ENCODE measurements around the gene SLC6A6.

DNA sequence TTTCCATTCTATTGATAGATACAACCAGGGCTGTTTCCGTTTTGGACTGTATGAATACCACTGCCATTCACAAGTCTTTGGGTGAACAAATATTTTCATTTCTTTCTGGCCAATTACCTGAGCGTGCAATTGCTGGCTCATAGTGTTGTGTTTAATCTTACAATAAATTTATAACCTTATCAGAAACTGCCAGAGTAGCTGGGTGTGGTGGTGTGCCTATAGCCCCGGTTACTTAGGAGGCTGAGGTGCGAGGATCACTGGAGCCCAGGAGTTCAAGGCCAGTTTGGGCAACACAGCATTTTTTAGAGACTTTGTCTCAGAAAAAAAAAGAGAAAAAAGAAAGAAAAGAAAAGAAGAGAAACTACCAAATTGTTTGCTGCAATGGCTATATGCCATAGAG, 5.4 kb upstream of the SLC6A6 start:
- TF ChIP-seq, protein P1, sequence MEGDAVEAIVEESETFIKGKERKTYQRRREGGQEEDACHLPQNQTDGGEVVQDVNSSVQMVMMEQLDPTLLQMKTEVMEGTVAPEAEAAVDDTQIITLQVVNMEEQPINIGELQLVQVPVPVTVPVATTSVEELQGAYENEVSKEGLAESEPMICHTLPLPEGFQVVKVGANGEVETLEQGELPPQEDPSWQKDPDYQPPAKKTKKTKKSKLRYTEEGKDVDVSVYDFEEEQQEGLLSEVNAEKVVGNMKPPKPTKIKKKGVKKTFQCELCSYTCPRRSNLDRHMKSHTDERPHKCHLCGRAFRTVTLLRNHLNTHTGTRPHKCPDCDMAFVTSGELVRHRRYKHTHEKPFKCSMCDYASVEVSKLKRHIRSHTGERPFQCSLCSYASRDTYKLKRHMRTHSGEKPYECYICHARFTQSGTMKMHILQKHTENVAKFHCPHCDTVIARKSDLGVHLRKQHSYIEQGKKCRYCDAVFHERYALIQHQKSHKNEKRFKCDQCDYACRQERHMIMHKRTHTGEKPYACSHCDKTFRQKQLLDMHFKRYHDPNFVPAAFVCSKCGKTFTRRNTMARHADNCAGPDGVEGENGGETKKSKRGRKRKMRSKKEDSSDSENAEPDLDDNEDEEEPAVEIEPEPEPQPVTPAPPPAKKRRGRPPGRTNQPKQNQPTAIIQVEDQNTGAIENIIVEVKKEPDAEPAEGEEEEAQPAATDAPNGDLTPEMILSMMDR (IDR thresholded peaks at IDR 0.05 in 8 of 11, conservative IDR thresholded peaks at IDR 0.05 in 3 of 11): no peak
- no peak for TF ChIP-seq POLR2A (IDR thresholded peaks at IDR 0.05)

Data from spleen (tissue), 7 donors.